Activated gamma-delta T cell treated with anti-CD3 and anti-CD28 coated beads, Interleukin-2, amount 50 U/mL, for 16 hours (primary cell): ENCODE data around the gene CSMD2.

ENCODE experiments used
- DNase-seq: peaks from one replicate; pipeline ENCODE4 v3.0.0-alpha.2; 2020; ENCODE audit warnings: low read depth

The CSMD2 gene

GRCh38 chr1:33899746-33900145, 265.3 kb downstream of the CSMD2 start:
- no peak for DNase-seq

GRCh38 chr1:33898881-33899280, 266.1 kb downstream of the CSMD2 start:
- DNase-seq, result no peak

GRCh38 chr1:33898406-33898805, 266.6 kb downstream of the CSMD2 start:
- no peak for DNase-seq

GRCh38 chr1:33897092-33897725, 267.8 kb downstream of the CSMD2 start:
- DNase-seq, result no peak

- no peak for DNase-seq
Observed at GRCh38 chr1:33895976-33896375, 269.1 kb downstream of the CSMD2 start.

- no peak for DNase-seq
Observed at GRCh38 chr1:33895396-33895795, 269.6 kb downstream of the CSMD2 start.

GRCh38 chr1:33893147-33893830, 271.7 kb downstream of the CSMD2 start:
- no peak for DNase-seq

- no peak for DNase-seq
Observed at GRCh38 chr1:33886496-33886895, 278.5 kb downstream of the CSMD2 start.

GRCh38 chr1:33880305-33880704, 284.7 kb downstream of the CSMD2 start:
- DNase-seq, result no peak

GRCh38 chr1:33878392-33878791, 286.6 kb downstream of the CSMD2 start:
- no peak for DNase-seq

GRCh38 chr1:33876970-33877650, 287.9 kb downstream of the CSMD2 start:
- no peak for DNase-seq

- no peak for DNase-seq
Observed at GRCh38 chr1:33875862-33876261, 289.2 kb downstream of the CSMD2 start.

- DNase-seq, result no peak
Observed at GRCh38 chr1:33874636-33875035, 290.4 kb downstream of the CSMD2 start.

- DNase-seq, result no peak
Observed at GRCh38 chr1:33872683-33873082, 292.3 kb downstream of the CSMD2 start.

- DNase-seq, result no peak
Observed at GRCh38 chr1:33872275-33872674, 292.8 kb downstream of the CSMD2 start.

GRCh38 chr1:33867684-33868083, 297.3 kb downstream of the CSMD2 start:
- no peak for DNase-seq

- no peak for DNase-seq
Observed at GRCh38 chr1:33866281-33866680, 298.7 kb downstream of the CSMD2 start.

GRCh38 chr1:33864460-33865389, 300.3 kb downstream of the CSMD2 start:
- no peak for DNase-seq

GRCh38 chr1:33863779-33864178, 301.3 kb downstream of the CSMD2 start, which contains the start of gene HMGB4:
HMGB4 (plus strand) TSS chr1:33864079; CDS start chr1:33864192, 113 bp downstream.
- DNase-seq, result no peak

GRCh38 chr1:33860671-33861070, 304.4 kb downstream of the CSMD2 start:
- no peak for DNase-seq

- no peak for DNase-seq
Observed at GRCh38 chr1:33854091-33854490, 310.9 kb downstream of the CSMD2 start.

- no peak for DNase-seq
Observed at GRCh38 chr1:33853431-33853830, 311.6 kb downstream of the CSMD2 start.
